GM21423 (cell line): ENCODE results near the gene NR6A1.

ENCODE experiments used
- ATAC-seq: cut with Tn5 transposase; IDR thresholded peaks from one replicate; pipeline ENCODE4 v1.9.1; 2021; ENCODE audit warnings: mild to moderate bottlenecking, moderate library complexity; ENCODE audit not compliant: unreplicated experiment

NR6A1 gene

DNA sequence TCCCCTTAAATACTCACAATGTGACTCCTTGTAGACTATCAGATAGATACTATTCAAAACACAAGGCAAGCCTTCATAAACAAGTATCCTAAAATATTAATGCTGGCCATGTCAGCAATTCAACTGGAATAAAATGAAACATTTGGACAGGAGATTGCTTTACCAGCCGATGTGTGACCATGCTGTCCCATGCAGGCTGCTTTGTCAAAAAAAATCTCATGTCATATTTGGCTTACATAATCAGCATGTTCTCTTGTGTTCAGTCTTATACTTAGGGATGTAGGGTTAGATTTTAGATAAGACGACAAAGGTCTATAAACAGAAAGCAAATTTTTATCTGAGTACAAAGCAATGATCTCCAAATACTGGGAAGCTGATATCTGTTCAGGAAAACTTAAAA is 108.5 kb downstream of the NR6A1 start:
- no peak for ATAC-seq

DNA sequence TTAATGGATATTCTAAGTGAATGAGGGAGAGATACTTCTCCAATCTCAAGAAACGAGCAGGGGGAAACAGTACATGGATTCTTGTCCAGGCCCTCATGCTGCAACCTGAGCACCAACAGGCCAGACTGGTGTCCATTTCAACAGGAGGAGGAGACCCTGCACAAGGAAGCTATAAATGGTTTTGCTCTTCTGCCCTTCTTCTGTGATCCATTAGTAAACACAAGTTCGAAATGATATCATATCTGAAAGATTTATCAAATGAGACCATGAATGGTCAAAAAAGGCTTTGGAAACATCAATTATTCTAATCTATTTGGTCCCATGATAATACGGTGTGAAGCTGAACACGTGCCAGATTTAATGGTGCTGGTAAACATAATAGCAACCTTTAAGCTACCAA is 109.8 kb downstream of the NR6A1 start:
- ATAC-seq, result no peak

DNA sequence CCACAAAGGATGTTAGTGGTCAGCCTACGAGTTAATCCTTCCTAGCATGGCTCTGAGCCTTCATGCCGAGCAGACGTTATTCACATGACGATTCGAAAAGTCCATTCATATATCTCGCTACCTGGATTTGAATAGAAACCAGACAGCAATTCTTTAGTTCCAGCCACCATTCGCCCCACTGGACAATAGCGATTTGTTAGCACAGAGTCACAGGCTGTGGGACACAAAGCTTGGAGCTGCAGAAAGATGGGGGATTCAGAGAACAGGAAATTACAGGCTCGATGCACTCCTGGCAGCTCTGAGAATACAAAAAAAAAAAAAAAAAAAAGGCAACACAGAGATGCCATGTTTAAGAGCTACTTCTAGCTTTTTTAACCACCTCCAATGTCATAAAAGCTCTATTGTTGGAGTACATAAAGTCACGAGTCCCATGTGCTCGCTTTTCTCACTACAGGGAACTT is 110.7 kb downstream of the NR6A1 start:
- no peak for ATAC-seq

DNA sequence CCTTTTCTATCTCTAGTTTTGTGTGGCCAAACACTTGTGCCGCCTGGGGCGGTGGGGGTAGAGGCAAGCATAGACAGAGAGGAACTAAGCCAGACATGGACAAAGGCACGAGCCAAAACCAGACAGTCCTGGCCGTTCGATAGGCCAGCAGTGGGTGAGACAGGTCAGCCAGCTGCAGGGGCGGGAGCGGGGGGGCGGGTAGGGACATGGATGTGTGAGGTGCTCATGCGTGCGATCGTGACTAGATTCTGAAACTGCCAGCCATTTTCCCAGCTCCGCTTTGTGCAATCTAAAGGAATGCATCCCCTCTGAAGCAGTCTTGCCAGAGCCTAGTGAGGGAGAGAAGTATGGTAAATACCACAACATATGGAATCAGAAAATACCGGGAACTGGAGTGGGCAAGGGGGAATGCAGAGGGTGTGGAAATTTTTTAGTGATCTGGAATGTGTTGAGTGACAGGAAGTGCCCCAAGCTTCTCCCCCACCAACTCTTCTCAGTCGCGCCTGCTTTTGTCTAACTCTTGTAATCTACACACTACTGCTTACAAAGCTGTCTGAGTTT is 111.9 kb downstream of the NR6A1 start:
- peak; percentile 62 for ATAC-seq

DNA sequence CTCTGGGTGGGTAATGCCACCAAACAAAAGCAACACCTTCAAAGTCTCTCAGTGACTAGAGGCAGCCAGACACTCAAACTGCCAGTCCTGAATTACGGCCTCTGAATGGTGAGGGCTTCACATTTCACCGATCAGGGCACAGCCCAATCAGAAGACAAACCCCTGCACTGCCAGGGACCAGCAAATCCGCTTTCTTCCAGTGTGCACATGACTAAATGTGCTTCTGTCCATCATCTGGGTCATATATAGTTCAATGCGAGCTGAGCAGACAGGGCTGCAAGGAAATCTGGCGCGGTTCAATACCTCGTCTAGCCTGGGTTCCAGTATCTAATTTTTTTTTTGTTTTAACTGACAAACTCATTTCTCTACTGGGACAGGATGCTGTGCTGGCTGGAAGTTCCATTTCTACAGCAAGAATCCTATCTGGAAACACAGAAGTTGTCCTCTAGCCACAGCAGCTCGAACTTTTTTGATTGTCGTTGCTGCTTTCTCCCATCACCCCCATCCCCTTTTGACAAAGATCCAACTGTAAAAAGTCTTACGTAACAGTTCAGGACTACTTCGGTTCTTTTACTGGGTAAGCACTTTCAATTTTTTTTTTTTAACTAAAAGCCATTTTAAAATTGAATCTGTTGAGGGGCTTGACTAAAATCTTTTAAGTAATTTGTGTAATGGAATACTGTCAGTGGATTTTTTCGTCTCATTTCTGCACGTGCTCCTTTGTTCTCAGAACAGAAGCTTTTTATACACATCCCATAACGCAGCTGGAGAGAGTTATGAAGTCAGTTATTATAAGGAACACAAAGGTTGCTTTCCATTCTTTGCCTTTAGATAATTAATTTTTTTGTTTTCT is 112.7 kb downstream of the NR6A1 start:
- peak; percentile 89 for ATAC-seq

DNA sequence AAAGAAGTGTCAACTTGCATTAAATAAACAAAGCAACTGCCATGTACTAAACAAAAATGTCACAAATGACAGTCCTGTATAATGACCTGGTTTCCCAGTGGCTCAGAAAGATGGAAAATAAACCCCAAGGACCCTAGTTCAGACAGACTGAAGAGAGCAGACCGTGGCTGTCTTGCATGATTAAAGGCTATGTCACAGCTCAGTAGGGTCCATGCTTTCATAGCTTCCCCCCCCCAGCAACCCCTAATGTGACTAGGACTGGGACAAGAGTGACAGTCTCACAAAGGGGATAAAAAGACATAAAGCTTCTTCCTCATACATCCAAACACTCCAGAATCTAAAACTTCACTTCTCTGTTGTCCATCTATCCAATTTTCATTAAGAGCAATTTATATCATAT is 113.6 kb downstream of the NR6A1 start:
- ATAC-seq, result no peak

DNA sequence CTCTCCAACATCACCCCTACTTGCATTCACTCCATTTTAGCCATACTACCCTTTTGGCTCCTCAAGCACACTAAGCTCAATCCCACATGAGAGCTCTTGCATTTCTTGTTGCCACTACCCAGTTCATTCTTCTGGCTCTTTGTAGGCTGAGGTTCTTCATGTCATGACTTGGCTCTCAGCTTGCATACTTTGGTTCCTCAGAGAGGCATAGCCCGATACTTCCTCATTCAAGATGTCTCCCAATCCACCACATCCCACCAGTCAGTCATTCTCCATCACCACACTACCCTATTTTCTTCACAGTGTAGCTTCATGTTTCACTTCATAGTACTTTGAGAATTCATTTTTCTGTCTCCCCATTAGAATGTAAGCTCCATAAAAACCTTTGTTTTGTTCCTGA is 116.7 kb downstream of the NR6A1 start:
- ATAC-seq, result no peak

DNA sequence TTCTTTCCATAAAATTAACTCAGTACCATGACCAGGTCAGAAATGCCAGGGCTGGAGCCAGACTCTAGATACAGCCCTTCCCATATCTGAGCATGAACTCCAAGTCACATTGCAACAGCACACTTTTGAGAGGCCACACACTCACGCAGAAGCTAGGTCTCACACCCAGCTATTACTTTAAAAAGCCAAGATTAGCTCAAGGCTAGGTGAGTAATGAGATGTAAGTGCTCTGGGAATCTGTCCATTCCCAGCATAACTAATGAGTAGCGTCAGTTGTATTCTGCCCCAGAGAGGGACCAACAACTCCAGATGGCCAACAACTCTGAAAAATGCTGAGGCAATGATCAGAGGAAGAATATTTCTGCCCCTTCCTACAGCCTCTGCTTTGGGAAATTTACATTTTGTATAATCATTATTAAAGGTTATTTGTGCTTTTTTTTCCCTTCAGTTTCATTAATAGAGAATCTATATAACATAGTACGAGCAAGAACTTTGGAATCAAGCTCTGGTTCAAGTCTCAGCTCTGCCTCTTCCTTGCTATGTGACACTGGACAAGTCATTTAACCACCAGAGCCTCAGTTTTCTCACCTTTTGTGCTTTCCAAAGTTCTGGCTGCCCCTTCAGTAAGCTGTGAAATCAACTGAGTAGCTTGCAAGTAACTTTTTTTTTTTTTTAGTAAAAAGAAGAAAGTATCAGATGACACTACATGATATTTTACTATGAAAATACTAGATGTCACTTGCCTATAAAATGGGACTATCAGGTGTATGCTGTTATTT is 118.3 kb downstream of the NR6A1 start:
- ATAC-seq, result no peak

DNA sequence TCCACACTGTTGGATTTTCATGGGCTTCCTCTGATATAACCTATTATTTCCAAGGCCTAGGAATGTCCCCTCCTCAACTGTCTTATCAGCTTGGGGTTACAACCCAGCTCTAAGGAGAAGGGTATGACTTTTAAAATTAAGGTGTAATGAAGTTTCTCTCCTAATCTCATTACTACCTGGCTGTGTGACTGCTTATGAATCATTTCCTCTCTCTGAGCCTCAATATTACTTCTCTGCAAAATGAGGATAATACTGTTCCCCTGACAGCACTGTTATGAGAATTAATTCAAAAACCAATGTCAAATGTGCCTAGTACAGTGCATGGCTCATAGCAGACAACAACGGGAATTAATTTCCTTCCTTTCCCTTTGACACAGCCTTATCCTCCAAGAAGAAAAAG is 118.9 kb downstream of the NR6A1 start:
- no peak for ATAC-seq

DNA sequence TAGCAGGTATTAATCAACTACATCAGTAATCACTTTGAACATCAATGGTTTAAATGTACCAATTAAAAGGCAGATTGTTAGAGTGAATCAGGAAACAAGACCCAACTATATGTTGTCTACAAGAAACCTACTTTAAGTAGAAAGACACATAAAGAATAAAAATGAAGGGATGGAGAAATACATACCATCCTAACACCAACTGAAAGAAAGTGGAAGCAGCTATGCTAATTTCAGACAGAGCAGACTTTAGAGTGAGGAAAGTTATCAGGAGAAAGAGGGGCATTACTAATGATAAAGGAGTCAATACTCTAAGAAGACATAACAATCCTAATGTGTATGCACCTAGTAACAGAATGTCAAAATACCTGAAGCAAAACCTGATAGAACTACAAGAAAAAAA is 125.8 kb downstream of the NR6A1 start:
- no peak for ATAC-seq

DNA sequence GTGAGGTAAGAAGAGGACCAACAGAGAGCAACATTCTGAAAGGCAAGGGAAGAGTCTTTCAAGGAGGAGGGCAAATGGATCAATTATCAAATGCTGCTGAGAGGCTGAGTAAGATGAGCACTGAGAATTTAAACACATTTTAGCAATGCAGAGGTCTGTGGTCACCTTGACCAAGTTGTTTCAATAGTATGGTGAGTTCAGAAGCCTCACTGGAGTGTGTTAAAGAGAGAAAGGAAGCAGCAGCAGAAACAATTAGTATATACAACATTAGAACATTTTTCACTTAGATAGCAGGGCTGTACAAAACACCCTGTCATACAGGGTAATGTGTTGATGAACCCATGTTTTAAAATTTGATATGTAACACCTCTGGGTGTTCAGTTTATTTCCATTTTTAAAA is 131.5 kb downstream of the NR6A1 start:
- no peak for ATAC-seq

DNA sequence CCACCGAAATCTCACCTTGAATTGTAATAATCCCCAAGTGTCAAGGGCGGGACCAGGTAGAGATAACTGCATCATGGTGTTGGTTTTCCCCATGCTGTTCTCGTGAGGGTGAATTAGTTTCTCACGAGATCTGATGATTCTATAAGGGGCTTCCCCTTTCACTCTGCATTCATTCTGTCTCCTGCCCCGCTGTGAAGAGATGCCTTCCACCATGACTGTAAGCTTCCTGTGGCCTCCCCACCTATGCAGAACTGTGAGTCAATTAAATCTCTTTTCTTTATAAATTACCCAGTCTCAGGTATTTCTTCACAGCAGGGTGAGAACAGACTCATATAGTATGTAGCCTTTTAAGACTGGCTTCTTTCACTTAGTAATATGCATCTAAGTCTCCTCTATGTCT is 135.8 kb downstream of the NR6A1 start:
- ATAC-seq, result no peak

DNA sequence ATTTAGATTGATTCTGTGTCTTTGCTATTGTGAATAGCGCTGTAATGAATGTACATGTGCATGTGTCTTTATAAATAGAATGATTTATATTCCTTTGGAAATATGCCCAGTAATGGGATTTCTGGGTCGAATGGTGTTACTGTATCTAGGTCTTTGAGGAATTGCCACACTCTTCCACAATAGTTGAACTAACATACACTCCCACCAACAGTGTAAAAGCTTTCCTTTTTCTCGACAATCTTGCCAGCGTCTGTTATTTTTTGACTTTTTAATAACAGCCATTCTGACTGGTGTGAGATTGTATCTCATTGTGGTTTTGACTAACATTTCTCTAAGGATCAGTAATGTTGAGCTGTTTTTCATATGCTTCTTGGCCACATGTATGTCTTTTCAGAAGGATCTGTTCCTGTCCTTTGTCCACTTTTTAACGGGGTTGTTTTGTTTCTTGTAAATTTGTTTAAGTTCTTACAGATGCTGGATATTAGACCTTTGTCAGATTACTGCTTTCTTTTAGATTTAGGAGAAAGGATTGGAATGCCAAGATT is 139.0 kb downstream of the NR6A1 start:
- no peak for ATAC-seq

DNA sequence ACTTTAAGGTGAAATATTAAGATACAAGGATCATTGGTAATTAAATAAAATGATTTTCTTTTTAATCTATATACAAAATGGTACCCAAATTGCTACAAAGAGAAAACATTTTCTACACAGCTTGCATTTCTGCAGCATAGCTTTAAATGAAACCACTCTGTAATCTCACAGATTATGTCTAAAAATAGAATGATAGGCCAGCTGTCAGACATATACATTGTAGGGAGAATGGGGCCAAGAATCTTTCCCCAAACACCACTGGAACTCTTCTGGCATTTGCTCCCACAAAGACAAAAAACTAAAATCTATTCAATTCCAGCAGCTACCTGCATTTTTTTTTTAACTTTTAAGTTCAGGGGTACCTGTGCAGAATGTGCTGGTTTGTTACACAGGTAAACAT is 139.8 kb downstream of the NR6A1 start:
- no peak for ATAC-seq

DNA sequence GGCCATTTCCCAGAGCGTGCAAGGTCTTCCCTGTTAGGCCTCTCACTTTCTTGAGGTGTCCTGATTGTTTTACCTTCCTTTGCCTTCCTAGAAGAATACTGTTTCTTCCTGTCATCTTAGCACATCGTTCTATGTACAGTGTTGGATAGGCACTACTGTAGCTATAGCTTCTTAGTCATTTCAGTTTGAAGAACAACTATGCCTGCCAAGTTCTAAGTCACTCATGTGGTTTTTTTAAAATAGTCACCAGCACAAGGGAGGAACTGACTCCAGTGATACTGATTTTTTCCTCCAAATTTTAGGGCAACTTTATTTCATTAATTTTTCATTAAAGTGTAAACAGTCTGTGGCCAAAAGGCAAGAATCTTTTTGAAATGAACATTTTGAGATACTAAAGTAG is 141.5 kb downstream of the NR6A1 start:
- no peak for ATAC-seq

DNA sequence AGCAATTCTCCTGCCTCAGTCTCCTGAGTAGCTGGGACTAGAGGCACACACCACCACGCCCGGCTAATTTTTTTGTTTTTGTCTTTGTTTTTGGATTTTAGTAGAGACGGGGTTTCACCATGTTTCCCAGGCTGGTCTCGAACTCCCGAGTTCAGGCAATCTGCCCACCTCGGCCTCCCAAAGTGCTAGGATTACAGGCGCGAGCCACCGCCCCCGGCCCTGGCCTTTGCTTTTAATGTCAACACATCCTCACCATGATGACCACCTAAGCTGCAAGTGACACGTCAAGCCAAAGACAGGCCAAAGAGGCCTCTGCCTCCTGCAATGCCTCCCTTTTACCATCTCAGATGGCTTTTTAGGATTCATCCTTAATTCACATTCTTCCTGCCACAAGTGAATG is 142.4 kb downstream of the NR6A1 start:
- ATAC-seq, result no peak

DNA sequence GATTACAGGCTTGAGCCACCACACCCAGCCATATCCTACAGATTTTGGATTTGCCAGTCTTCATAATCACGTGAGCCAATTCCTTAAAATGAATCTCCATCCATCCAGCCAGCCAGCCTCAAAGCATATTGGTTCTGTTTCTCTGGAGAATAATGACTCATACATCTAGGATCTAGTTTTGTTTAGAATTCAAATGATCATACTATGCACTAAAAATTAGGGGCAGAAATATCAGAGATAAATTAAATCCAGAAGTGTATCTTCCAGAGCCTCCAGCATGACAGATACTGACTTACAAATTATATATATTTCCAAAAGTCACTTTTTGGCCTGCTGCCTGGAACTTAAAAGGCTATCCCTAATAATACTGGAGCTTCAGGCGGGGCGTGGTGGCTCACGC is 144.8 kb downstream of the NR6A1 start:
- no peak for ATAC-seq

DNA sequence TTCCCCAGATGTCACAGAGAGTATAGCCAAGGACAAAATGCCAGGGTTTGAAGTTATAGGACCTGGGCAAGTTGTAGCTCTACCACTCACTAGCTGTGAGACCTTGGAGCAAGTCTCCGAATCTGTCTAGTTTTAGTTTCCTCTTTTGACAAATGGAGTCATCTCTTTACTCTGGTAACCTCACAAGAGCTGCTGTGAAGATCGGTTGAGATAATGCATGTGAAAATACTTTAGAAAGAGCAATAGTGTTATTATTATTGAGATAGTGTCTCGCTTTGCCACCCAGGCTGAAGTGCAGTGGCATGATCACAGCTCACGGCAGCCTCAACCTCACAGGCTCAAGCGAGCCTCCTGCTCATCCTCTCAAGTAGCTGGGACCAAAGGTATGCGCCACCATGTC is 146.0 kb downstream of the NR6A1 start:
- no peak for ATAC-seq

DNA sequence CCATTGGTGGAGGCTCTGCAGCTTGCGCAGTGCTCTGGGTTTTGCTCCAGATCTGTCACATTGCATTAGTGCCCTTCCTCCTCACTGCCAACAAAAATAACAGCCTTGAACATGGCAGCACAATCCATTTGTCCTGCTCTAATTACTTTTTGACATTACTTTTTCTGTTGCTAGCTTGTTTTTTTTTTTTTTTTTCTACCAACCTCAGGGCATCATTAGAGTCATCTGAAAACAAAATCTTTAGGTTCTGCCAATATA is 146.4 kb downstream of the NR6A1 start:
- ATAC-seq, result no peak

DNA sequence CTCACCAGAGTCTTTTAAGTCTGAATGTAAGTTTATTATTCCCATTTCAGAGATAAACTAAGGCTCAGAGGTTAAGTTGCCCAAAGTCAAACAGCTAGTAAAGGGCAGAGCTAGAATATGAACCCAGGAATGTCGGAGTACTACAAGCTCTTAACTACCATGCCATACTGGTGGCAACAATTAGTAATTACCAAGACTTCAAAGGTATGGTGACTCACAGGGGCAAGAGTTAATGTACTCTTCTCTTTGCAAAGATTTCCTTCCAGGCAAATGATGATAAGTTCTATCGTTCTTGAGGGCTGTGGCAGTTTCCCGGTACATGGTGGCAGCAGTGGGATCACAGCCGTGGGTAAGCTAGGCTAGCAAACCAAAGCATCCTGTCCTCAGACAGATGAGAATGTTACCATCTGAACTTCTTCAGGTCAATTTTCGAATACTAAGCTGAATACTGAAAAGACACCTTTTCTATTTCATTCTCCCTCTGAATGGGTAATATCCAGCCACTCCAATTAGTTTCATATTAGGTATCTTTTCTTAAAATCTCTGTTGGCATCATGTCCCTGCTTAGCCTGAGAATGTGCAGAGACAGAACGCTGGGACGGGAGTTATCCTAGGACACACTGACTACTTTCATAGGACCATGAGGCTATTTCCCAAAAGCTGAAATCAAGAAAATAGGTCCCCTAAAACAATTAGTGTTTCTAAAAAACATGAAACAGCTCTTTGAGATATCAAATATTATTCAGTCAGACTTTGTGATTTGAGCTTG is 147.0 kb downstream of the NR6A1 start:
- ATAC-seq, result no peak

DNA sequence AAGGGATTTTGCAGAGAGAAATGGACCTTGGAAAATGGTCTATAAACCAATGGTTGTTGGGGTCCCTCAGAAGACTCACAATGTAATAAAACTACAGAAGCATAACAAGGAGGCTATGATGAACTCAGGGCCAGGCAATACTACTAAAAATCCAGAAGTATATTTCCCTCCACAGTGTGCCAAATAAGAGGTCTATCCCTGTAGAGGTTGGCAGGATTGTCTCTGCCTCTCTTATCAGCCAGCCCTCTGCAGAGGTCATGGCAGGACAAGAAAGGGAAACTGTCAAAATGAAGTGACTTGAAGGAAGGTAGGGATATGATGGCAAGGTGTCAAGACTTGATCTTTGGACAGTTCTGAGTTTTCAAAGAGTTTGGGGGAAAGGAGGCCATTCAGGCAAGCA is 148.2 kb downstream of the NR6A1 start:
- ATAC-seq, result no peak
